ENCODE data around the gene SLC44A3.

DNA sequence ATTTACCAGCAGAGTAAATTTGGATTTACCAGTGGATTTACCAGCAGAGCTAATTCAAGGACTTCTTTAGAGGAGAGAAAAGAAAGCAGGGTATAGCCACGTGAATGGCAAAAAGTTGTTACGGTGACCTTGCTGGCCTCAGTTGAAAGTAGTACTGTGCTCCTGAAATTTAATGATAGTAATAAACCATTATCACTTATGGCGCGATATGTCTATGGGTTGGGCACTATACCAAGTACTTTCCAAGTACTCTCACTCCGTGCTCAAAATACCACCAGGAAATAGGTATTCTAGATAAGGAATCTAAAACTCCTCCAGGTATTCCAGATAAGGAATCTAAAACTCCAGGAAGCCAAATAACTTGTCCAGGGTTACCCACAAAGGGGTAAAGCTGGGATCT is 35.8 kb downstream of the SLC44A3 start:
- TF ChIP-seq, protein P1, sequence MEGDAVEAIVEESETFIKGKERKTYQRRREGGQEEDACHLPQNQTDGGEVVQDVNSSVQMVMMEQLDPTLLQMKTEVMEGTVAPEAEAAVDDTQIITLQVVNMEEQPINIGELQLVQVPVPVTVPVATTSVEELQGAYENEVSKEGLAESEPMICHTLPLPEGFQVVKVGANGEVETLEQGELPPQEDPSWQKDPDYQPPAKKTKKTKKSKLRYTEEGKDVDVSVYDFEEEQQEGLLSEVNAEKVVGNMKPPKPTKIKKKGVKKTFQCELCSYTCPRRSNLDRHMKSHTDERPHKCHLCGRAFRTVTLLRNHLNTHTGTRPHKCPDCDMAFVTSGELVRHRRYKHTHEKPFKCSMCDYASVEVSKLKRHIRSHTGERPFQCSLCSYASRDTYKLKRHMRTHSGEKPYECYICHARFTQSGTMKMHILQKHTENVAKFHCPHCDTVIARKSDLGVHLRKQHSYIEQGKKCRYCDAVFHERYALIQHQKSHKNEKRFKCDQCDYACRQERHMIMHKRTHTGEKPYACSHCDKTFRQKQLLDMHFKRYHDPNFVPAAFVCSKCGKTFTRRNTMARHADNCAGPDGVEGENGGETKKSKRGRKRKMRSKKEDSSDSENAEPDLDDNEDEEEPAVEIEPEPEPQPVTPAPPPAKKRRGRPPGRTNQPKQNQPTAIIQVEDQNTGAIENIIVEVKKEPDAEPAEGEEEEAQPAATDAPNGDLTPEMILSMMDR (IDR thresholded peaks at IDR 0.05 in 4 of 5, conservative IDR thresholded peaks at IDR 0.05 in 1 of 5) = no peak
- TF ChIP-seq POLR2A (IDR thresholded peaks at IDR 0.05) = no peak
